AG04449 (cell line): ENCODE data around the gene SCAND1.
A peak's percentile ranks its signal among the peaks of the same experiment; 100 is the strongest.
"Not testable (repeated sequence)": the region's sequence is repeated elsewhere in the genome, so short reads cannot be mapped to it uniquely, and the experiment has no call there.

Source experiments
- CTCF ChIA-PET: fragments of 350-600 bp; formaldehyde crosslinking; extraction: SDS; loops from one replicate; lab custom pipeline; 2021; ENCODE audit warnings: antibody characterized with exemption; lab: Yijun Ruan, JAX
- POLR2A ChIA-PET: fragments of 400-600, 350-600 bp; formaldehyde crosslinking; extraction: SDS; loops from one replicate; lab custom pipeline; 2020; ENCODE audit warnings: antibody characterized with exemption, inconsistent platforms; lab: Yijun Ruan, JAX
- DNase-seq: peaks from one replicate; pipeline ENCODE4 v3.0.0-alpha.2; 2010; ENCODE audit warnings: low read depth, low spot score
- H3K4me3 ChIP-seq: 2 replicates; pipeline ENCODE4 v1.5.1; 2011; ENCODE audit warnings: low read depth, mild to moderate bottlenecking, control low read depth, low read length
- CTCF ChIP-seq: IDR thresholded peaks from one replicate; pipeline ENCODE4 v1.5.1; 2011; ENCODE audit warnings: mild to moderate bottlenecking, moderate library complexity, low read length, control low read depth, inconsistent platforms; ENCODE audit not compliant: insufficient read depth; ENCODE audit errors: missing control alignments

SCAND1 gene

GRCh38 chr20:35956616-35957015, 2.3 kb upstream of the SCAND1 start:
- CTCF ChIA-PET: interaction anchor here (5.7 to 6.8 kb wide), 3 partner anchors 14 to 181 kb away, joined by 54 to 148 read pairs (median 79); partner anchors contain the start of gene CNBD2
- POLR2A ChIA-PET: no interaction called here

GRCh38 chr20:35954907-35955251, 577 bp upstream of the SCAND1 start:
- peak overlapping the region; percentile 95 for H3K4me3 ChIP-seq
- DNase-seq: no peak
- ChIA-PET CTCF (interaction anchor here (0.6 to 6.8 kb wide), 61 partner anchors 13 to 491 kb away, joined by 3 to 148 read pairs (median 5); partner anchors contain the start of genes CNBD2, PHF20 and RBM39), POLR2A (interaction anchor here (0.8 to 2.6 kb wide), 7 partner anchors 12 to 212 kb away, joined by 3 to 22 read pairs (median 5); partner anchors contain the start of genes PHF20 and RBM39)
- no peak for TF ChIP-seq CTCF

More at GRCh38 chr20:35956616-35957015, 2.3 kb upstream of the SCAND1 start:
- no peak overlapping the region for H3K4me3 ChIP-seq
- no peak for TF ChIP-seq CTCF
- no peak for DNase-seq

GRCh38 chr20:35953387-35954199, 709 bp downstream of the SCAND1 start:
- ChIA-PET CTCF (interaction anchor here (0.7 to 6.8 kb wide), 54 partner anchors 11 to 490 kb away, joined by 3 to 148 read pairs (median 5); partner anchors contain the start of genes CNBD2 and RBM39), POLR2A (interaction anchor here (0.8 to 2.6 kb wide), 11 partner anchors 8 to 436 kb away, joined by 3 to 22 read pairs (median 4); partner anchors contain the start of genes CNBD2, PHF20 and RBM39)
- H3K4me3 ChIP-seq: peak overlapping the region; percentile 95
- DNase-seq: no peak
- no peak for TF ChIP-seq CTCF

- DNase-seq: no peak
- POLR2A ChIA-PET: interaction anchor here (1.5 to 2.6 kb wide), 3 partner anchors 20 to 210 kb away, joined by 4 to 22 read pairs (median 9); partner anchors contain the start of gene RBM39
- H3K4me3 ChIP-seq: peak overlapping the region; percentile 95
- CTCF ChIA-PET: interaction anchor here (1.1 to 6.8 kb wide), 11 partner anchors 10 to 249 kb away, joined by 3 to 148 read pairs (median 11); partner anchors contain the start of gene CNBD2
- no peak for TF ChIP-seq CTCF
Observed at GRCh38 chr20:35952480-35953386, 1.6 kb downstream of the SCAND1 start.

GRCh38 chr20:35952080-35952479, 2.2 kb downstream of the SCAND1 start:
- H3K4me3 ChIP-seq, DNase-seq, POLR2A ChIA-PET: not testable (repeated sequence)
- CTCF ChIA-PET: interaction anchor here (3.9 to 6.8 kb wide), 4 partner anchors 10 to 186 kb away, joined by 54 to 148 read pairs (median 73); partner anchors contain the start of gene CNBD2

GRCh38 chr20:35950093-35950492, 4.2 kb downstream of the SCAND1 start:
- ChIA-PET POLR2A (no interaction called here), CTCF (interaction anchor here (1.3 kb wide), 1 partner anchor 23 kb away, joined by 3 read pairs; no protein-coding TSS in a partner anchor)
- H3K4me3 ChIP-seq: no peak overlapping the region
- DNase-seq: no peak
- no peak for TF ChIP-seq CTCF
